Tibial artery (tissue), 4 donors: ENCODE results near the gene IFNG.

Experiments used
- DNase-seq, 2 donors: peaks; one replicate each; pipeline ENCODE4 v3.0.0-alpha.2; 2019
- H3K27ac ChIP-seq, 2 donors: fragments of 200-600 bp; sonication (generic) in 1 of 2; 1 replicate in 1 of 2; 2 replicates in 1 of 2; pipeline ENCODE4 v1.5.1; 2018 to 2019; ENCODE audit warnings: mild to moderate bottlenecking in 1 of 2
- H3K27me3 ChIP-seq, 2 donors: fragments of 200-600 bp; sonication (generic) in 1 of 2; one replicate each; pipeline versions ENCODE4 v1.5.1 to v1.6.0; 2016 to 2019
- H3K36me3 ChIP-seq, 3 donors: fragments of 200-600 bp; sonication (generic) in 2 of 3; one replicate each; pipeline ENCODE4 v1.5.1; 2016 to 2019; ENCODE audit warnings: mild to moderate bottlenecking in 2 of 3
- H3K4me1 ChIP-seq, 4 donors: fragments of 200-600 bp; sonication (generic) in 2 of 4; 1 replicate in 3 of 4; 2 replicates in 1 of 4; pipeline ENCODE4 v1.5.1; 2016 to 2019
- H3K4me3 ChIP-seq, 2 donors: fragments of 200-600 bp; sonication (generic) in 1 of 2; 1 replicate in 1 of 2; 2 replicates in 1 of 2; pipeline ENCODE4 v1.5.1; 2018 to 2019; ENCODE audit warnings: mild to moderate bottlenecking in 2 of 2
- H3K9me3 ChIP-seq, 3 donors: fragments of 200-600 bp; sonication (generic) in 1 of 3; one replicate each; pipeline ENCODE4 v1.5.1; 2016 to 2019
- CTCF ChIP-seq, 2 experiments: fragments of 200-600 bp in 1 of 2; fragments of 450-650 bp in 1 of 2; IDR thresholded peaks; one replicate each; pipeline ENCODE4 v1.5.1; 2017 to 2019; ENCODE audit warnings: antibody characterized with exemption in 2 of 2, mild to moderate bottlenecking in 1 of 2, moderate library complexity in 1 of 2
- intact Hi-C: fragments of 100-400 bp; cut with DNase I; formaldehyde crosslinking; loops from one replicate; pipeline ENCODE4 v1.15.0; 2023; ENCODE audit warnings: low total_unique reads

The IFNG gene

GRCh38 chr12:68109001-68109400 is 50.5 kb downstream of the IFNG start:
- Histone ChIP-seq H3K36me3 (no peaks in the 10 kb centered on the region), H3K4me3 (no peak overlapping the region), H3K9me3 (no peaks in the 10 kb centered on the region), H3K27ac (no peak overlapping the region), H3K27me3 (no peaks in the 10 kb centered on the region), H3K4me1 (no peaks in the 10 kb centered on the region)
- DNase-seq: no peak
- intact Hi-C loops: no loop called here
- TF ChIP-seq CTCF (IDR thresholded peaks at IDR 0.05): no peak

- no peaks in the 10 kb centered on the region for H3K36me3 ChIP-seq
- no peak for DNase-seq
- no peaks in the 10 kb centered on the region for H3K9me3 ChIP-seq
- intact Hi-C loops: no loop called here
- H3K4me3 ChIP-seq: no peak overlapping the region
- H3K27me3 ChIP-seq: no peaks in the 10 kb centered on the region
- no peaks in the 10 kb centered on the region for H3K4me1 ChIP-seq
- TF ChIP-seq CTCF (IDR thresholded peaks at IDR 0.05): no peak
- H3K27ac ChIP-seq: no peak overlapping the region
Measured at GRCh38 chr12:68106660-68107059, 52.9 kb downstream of the IFNG start.

- no peaks in the 10 kb centered on the region for H3K9me3 ChIP-seq
- H3K27ac ChIP-seq: no peak overlapping the region
- no peak overlapping the region for H3K4me3 ChIP-seq
- no peaks in the 10 kb centered on the region for H3K27me3 ChIP-seq
- no peak for DNase-seq
- no peak for TF ChIP-seq CTCF (IDR thresholded peaks at IDR 0.05)
- intact Hi-C loops: no loop called here
- no peaks in the 10 kb centered on the region for H3K4me1 ChIP-seq
- no peaks in the 10 kb centered on the region for H3K36me3 ChIP-seq
Measured at GRCh38 chr12:68106160-68106559, 53.4 kb downstream of the IFNG start.
